Activated CD4-positive, alpha-beta T cell treated with anti-CD3 and anti-CD28 coated beads, Interleukin-2, Interleukin-4, amounts not matched to agents 100 ng/mL and 50 ng/mL, durations not matched to agents 16 hours and 8 hours (primary cell): ENCODE measurements around the gene HAS3.

ENCODE experiments used
- DNase-seq: peaks from one replicate; pipeline ENCODE4 v3.0.0-alpha.2; 2020; ENCODE audit warnings: low spot score

Gene HAS3

GRCh38 chr16:69093974-69094373 is 11.5 kb upstream of the HAS3 start:
- DNase-seq: no peak

- DNase-seq: no peak
These were observed 11.0 kb upstream of the HAS3 start for GRCh38 chr16:69094501-69094900.

- no peak for DNase-seq
These were observed 10.3 kb upstream of the HAS3 start for GRCh38 chr16:69095193-69095592.

GRCh38 chr16:69100071-69100691 is 5.3 kb upstream of the HAS3 start:
- no peak for DNase-seq

GRCh38 chr16:69106491-69107315 is 1.2 kb downstream of the HAS3 start:
- DNase-seq: no peak

- no peak for DNase-seq
These were observed 2.0 kb downstream of the HAS3 start for GRCh38 chr16:69107316-69107962.

GRCh38 chr16:69108064-69108904 is 2.8 kb downstream of the HAS3 start:
- no peak for DNase-seq

GRCh38 chr16:69108905-69109252 is 3.4 kb downstream of the HAS3 start:
- no peak for DNase-seq

GRCh38 chr16:69109486-69110270 is 4.2 kb downstream of the HAS3 start:
- no peak for DNase-seq

GRCh38 chr16:69110406-69110805 is 5.0 kb downstream of the HAS3 start:
- no peak for DNase-seq

- DNase-seq: no peak
These were observed 5.9 kb downstream of the HAS3 start for GRCh38 chr16:69111216-69111875.

- DNase-seq: no peak
These were observed 6.4 kb downstream of the HAS3 start for GRCh38 chr16:69111876-69112230.

GRCh38 chr16:69112285-69113129 is 7.1 kb downstream of the HAS3 start:
- DNase-seq: peak; percentile 55

GRCh38 chr16:69113216-69113615 is 7.8 kb downstream of the HAS3 start:
- DNase-seq: no peak

- DNase-seq: no peak
These were observed 9.0 kb downstream of the HAS3 start for GRCh38 chr16:69114346-69114975.

- DNase-seq: no peak
These were observed 9.5 kb downstream of the HAS3 start for GRCh38 chr16:69114976-69115355.

- no peak for DNase-seq
These were observed 9.9 kb downstream of the HAS3 start for GRCh38 chr16:69115361-69115760.

GRCh38 chr16:69115837-69116236 is 10.4 kb downstream of the HAS3 start:
- no peak for DNase-seq

- no peak for DNase-seq
These were observed 10.9 kb downstream of the HAS3 start for GRCh38 chr16:69116256-69116875.
